Neural cell (in vitro differentiated cells): ENCODE data around the gene HOMER2. TPM values are rescaled to one million over a fixed set of nuclear protein-coding genes. Genes with fewer than 3 reads are reported as not detected.

Experiments
- H2AFZ ChIP-seq: fragments of 200-600, 300-800 bp; sonication (generic), shearing (Covaris generic); 2 replicates; pipeline ENCODE4 v1.6.0; 2014; ENCODE audit warnings: low read depth, mild to moderate bottlenecking, antibody characterized with exemption, low read length, moderate library complexity
- H3F3A ChIP-seq: fragments of 200-600 bp; shearing (Covaris generic); 2 replicates; pipeline ENCODE4 v1.6.1; 2016; ENCODE audit warnings: mild to moderate bottlenecking, moderate library complexity, mixed read lengths, antibody characterized with exemption, low read length; ENCODE audit not compliant: insufficient read depth, poor library complexity, severe bottlenecking
- H3K27ac ChIP-seq: fragments of 200-600, 300-800 bp; sonication (generic), shearing (Covaris generic); 2 replicates; pipeline ENCODE4 v1.5.1; 2014; ENCODE audit warnings: mild to moderate bottlenecking, low read length, moderate library complexity
- H3K27me3 ChIP-seq: fragments of 300-800, 200-600 bp; sonication (generic), shearing (Covaris generic); 2 replicates; pipeline ENCODE4 v1.6.0; 2014; ENCODE audit warnings: mild to moderate bottlenecking, low read depth, low read length, moderate library complexity; ENCODE audit not compliant: insufficient read depth
- H3K36me3 ChIP-seq: fragments of 300-800, 200-600 bp; sonication (generic), shearing (Covaris generic); 2 replicates; pipeline ENCODE4 v1.5.1; 2014; ENCODE audit warnings: mild to moderate bottlenecking, antibody characterized with exemption, low read length, moderate library complexity; ENCODE audit not compliant: insufficient read depth
- H3K4me2 ChIP-seq: fragments of 300-800, 200-600 bp; sonication (generic), shearing (Covaris generic); 2 replicates; pipeline ENCODE4 v1.6.0; 2014; ENCODE audit warnings: mild to moderate bottlenecking, low read length
- H3K4me3 ChIP-seq: fragments of 300-800, 200-600 bp; sonication (generic), shearing (Covaris generic); 2 replicates; pipeline ENCODE4 v1.5.1; 2014; ENCODE audit warnings: mild to moderate bottlenecking, low read length, moderate library complexity
- H3K79me2 ChIP-seq: fragments of 200-600 bp; shearing (Covaris generic); replicated peaks from 2 replicates; pipeline ENCODE4 v1.6.0; 2014; ENCODE audit warnings: mild to moderate bottlenecking, low read length, moderate library complexity; ENCODE audit not compliant: insufficient read depth
- H3K9ac ChIP-seq: fragments of 300-800, 200-600 bp; sonication (generic), shearing (Covaris generic); 2 replicates; pipeline ENCODE4 v1.6.1; 2016; ENCODE audit warnings: mild to moderate bottlenecking, low read length, mixed read lengths
- H3K9me2 ChIP-seq: fragments of 200-600 bp; shearing (Covaris generic); 2 replicates; pipeline ENCODE4 v1.6.1; 2016; ENCODE audit warnings: mild to moderate bottlenecking, low read length, mixed read lengths; ENCODE audit not compliant: insufficient read depth
- H3K9me3 ChIP-seq: fragments of 200-600, 300-800 bp; sonication (generic), shearing (Covaris generic); 2 replicates; pipeline ENCODE4 v1.6.1; 2016; ENCODE audit warnings: mild to moderate bottlenecking, mixed run types, low read length, moderate library complexity, mixed read lengths
- H4K20me1 ChIP-seq: fragments of 200-600 bp; shearing (Covaris generic); 2 replicates; pipeline ENCODE4 v1.6.1; 2016; ENCODE audit warnings: mild to moderate bottlenecking, mixed run types; ENCODE audit not compliant: insufficient read depth
- CTCF ChIP-seq: fragments of 450-650 bp; IDR thresholded peaks from 2 replicates; pipeline ENCODE4 v1.5.1; 2014; ENCODE audit warnings: antibody characterized with exemption, mild to moderate bottlenecking, moderate library complexity; ENCODE audit not compliant: poor library complexity, severe bottlenecking
- EP300 ChIP-seq: fragments of 450-650 bp; conservative IDR thresholded peaks from 2 replicates; pipeline ENCODE4 v1.6.1; 2014; ENCODE audit warnings: antibody characterized with exemption, mild to moderate bottlenecking, moderate library complexity; ENCODE audit not compliant: poor library complexity, severe bottlenecking
- EZH2 ChIP-seq: fragments of 200-600, 300-800 bp; shearing (Covaris generic), sonication (generic); IDR thresholded peaks from 2 replicates; pipeline ENCODE4 v1.6.1; 2014; ENCODE audit warnings: antibody characterized with exemption, low read length, borderline replicate concordance, mild to moderate bottlenecking; ENCODE audit not compliant: insufficient read depth, poor library complexity, severe bottlenecking
- MXI1 ChIP-seq: fragments of 450-650 bp; conservative IDR thresholded peaks from 2 replicates; pipeline ENCODE4 v1.6.1; 2014; ENCODE audit warnings: antibody characterized with exemption, mild to moderate bottlenecking; ENCODE audit not compliant: poor library complexity, severe bottlenecking
- POLR2AphosphoS5 ChIP-seq: IDR thresholded peaks from 2 replicates; pipeline ENCODE4 v1.6.1; 2012
- RAD21 ChIP-seq: fragments of 450-650 bp; conservative IDR thresholded peaks from 2 replicates; pipeline ENCODE4 v1.6.1; 2014; ENCODE audit warnings: antibody characterized with exemption, mild to moderate bottlenecking, moderate library complexity
- REST ChIP-seq: IDR thresholded peaks from 2 replicates; pipeline ENCODE4 v1.6.1; 2012; ENCODE audit warnings: borderline replicate concordance
- SMC3 ChIP-seq: fragments of 450-650 bp; conservative IDR thresholded peaks from 2 replicates; pipeline ENCODE4 v1.6.1; 2014; ENCODE audit warnings: antibody characterized with exemption, mild to moderate bottlenecking, moderate library complexity; ENCODE audit not compliant: poor library complexity
- TAF1 ChIP-seq: IDR thresholded peaks from 2 replicates; pipeline ENCODE4 v1.6.1; 2012; ENCODE audit warnings: low read depth
- polyA plus RNA-seq: library from polyadenylated mRNA; depleted of rRNA; stranded (reverse); fragments of >200 nt; gene quantifications from 2 replicates; pipeline ENCODE4 v1.2.3, GENCODE V29; 2014

Gene HOMER2
- polyA plus RNA-seq, 1 donor from 2014 or later: 21.7 TPM

GRCh38 chr15:82918607-82919230, 33.8 kb downstream of the HOMER2 start:
- no peak overlapping the region for H3K4me3 ChIP-seq
- H2AFZ ChIP-seq: no peak overlapping the region
- TF ChIP-seq CTCF: no peak
- no peak for TF ChIP-seq TAF1
- TF ChIP-seq SMC3: no peak
- no peak for TF ChIP-seq REST
- TF ChIP-seq POLR2AphosphoS5: no peak
- TF ChIP-seq RAD21: no peak
- no peak for TF ChIP-seq EP300
- no peak for TF ChIP-seq MXI1
- TF ChIP-seq EZH2: no peak
- no peak overlapping the region for H3K9ac ChIP-seq
- no peaks in the 10 kb centered on the region for H3K79me2 ChIP-seq
- H3K27me3 ChIP-seq: no peaks in the 10 kb centered on the region
- H3K36me3 ChIP-seq: no peaks in the 10 kb centered on the region
- H3K9me2 ChIP-seq: no peaks in the 10 kb centered on the region
- H3K4me2 ChIP-seq: no peak overlapping the region
- H4K20me1 ChIP-seq: no peaks in the 10 kb centered on the region
- H3K9me3 ChIP-seq: no peaks in the 10 kb centered on the region
- H3F3A ChIP-seq: no peaks in the 10 kb centered on the region
- H3K27ac ChIP-seq: no peak overlapping the region

GRCh38 chr15:82918162-82918561, 34.4 kb downstream of the HOMER2 start:
- TF ChIP-seq REST: no peak
- TF ChIP-seq POLR2AphosphoS5: no peak
- no peak for TF ChIP-seq CTCF
- no peak for TF ChIP-seq EZH2
- no peak for TF ChIP-seq TAF1
- H3K9ac ChIP-seq: no peak overlapping the region
- no peaks in the 10 kb centered on the region for H3F3A ChIP-seq
- no peaks in the 10 kb centered on the region for H3K27me3 ChIP-seq
- no peak overlapping the region for H2AFZ ChIP-seq
- H3K4me3 ChIP-seq: no peak overlapping the region
- no peaks in the 10 kb centered on the region for H3K9me2 ChIP-seq
- no peak overlapping the region for H3K27ac ChIP-seq
- no peak overlapping the region for H3K4me2 ChIP-seq
- no peaks in the 10 kb centered on the region for H3K36me3 ChIP-seq
- H3K79me2 ChIP-seq: no peaks in the 10 kb centered on the region
- no peaks in the 10 kb centered on the region for H3K9me3 ChIP-seq
- no peaks in the 10 kb centered on the region for H4K20me1 ChIP-seq
